ENCODE results near the gene RABGGTA.

- no peak for TF ChIP-seq POLR2A (IDR thresholded peaks at IDR 0.05)
- TF ChIP-seq, protein P1, sequence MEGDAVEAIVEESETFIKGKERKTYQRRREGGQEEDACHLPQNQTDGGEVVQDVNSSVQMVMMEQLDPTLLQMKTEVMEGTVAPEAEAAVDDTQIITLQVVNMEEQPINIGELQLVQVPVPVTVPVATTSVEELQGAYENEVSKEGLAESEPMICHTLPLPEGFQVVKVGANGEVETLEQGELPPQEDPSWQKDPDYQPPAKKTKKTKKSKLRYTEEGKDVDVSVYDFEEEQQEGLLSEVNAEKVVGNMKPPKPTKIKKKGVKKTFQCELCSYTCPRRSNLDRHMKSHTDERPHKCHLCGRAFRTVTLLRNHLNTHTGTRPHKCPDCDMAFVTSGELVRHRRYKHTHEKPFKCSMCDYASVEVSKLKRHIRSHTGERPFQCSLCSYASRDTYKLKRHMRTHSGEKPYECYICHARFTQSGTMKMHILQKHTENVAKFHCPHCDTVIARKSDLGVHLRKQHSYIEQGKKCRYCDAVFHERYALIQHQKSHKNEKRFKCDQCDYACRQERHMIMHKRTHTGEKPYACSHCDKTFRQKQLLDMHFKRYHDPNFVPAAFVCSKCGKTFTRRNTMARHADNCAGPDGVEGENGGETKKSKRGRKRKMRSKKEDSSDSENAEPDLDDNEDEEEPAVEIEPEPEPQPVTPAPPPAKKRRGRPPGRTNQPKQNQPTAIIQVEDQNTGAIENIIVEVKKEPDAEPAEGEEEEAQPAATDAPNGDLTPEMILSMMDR (IDR thresholded peaks at IDR 0.05), result no peak
These were observed 11.9 kb downstream of the RABGGTA start for GRCh38 chr14:24259282-24260025.
